CD4-positive, alpha-beta T cell treated with Interleukin-1 beta for 1 hour (primary cell): Measurements from ENCODE around the gene RFX3.
A peak's percentile ranks its signal among the peaks of the same experiment; 100 is the strongest.

Experiments used
- DNase-seq, 2 donors: peaks; one replicate each; pipeline ENCODE4 v3.0.0-alpha.2; 2020 to 2022

Gene RFX3

DNA sequence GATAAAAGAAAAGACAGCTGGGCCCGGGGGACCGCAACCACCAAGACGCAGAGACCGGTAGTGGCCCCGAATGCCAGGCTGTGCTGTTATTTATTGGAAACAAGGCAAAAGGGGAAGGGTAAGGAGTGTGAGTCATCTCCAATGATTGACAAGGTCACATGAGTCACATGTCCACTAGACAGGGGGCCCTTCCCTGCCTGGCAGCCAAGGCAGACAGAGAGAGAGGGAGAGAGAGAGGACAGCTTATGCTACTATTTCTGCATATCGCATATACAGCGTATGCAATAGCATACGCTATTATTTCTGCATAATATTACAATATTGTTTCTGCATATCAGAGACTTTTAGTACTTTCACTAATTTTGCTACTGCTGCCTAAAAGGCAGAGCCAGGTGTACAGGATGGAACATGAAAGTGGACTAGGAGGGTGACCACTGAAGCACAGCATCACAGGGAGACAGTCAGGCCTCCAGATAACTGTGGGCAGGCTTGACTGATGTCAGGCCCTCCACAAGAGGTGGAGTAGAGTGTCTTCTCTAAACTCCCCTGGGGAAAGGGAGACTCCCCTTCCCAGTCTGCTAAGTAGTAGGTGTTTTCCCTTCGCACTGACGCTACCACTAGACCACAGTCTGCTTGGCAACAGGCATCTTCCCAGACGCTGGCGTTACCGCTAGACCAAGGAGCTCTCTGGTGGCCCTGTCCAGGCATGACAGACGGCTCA is 50.3 kb downstream of the RFX3 start:
- no peak for DNase-seq

- no peak for DNase-seq
Observed at GRCh38 chr9:3474821-3475220, 51.0 kb downstream of the RFX3 start.

- no peak for DNase-seq
Observed at GRCh38 chr9:3473405-3473804, 52.4 kb downstream of the RFX3 start.

GRCh38 chr9:3471883-3472282 is 53.9 kb downstream of the RFX3 start:
- DNase-seq = no peak

DNA sequence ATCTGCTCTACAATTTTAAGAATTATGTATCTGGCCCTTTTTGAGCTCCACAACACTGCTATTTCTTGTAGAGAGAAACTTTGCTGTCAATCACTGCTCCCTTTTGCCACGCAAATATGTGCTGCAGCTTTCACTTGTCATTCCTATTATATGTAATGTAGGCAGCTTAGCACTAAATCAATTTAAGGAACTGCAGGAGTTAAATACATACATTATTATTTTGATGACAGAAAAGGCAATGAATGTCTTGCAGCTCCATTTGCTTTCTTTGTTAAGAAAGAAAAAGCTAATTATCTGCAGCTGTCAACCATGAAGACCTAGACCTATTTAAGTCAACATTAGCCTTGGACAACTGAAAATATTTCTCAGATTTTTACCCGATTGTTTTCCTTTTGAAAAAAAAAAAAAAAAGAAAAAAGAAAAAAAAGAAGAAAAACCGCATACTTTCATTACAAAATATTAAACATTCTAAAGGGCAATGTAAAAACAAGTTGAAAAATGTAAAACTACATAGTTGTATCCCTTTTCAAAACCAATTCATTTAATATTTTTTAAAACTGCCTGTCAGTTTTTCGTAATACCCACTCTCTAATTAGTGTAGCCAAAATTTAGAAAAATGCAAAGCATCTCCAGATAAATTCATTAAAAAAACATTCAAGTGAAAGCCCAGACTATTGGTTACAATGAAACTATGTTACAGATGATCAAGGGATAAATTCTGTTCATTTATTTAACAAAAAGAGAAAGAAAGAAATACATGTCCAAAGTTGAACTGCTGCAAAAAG is 57.2 kb downstream of the RFX3 start:
- DNase-seq = no peak

- DNase-seq = peak; percentile 69 to 73
Observed at GRCh38 chr9:3467593-3468219, 58.1 kb downstream of the RFX3 start.

DNA sequence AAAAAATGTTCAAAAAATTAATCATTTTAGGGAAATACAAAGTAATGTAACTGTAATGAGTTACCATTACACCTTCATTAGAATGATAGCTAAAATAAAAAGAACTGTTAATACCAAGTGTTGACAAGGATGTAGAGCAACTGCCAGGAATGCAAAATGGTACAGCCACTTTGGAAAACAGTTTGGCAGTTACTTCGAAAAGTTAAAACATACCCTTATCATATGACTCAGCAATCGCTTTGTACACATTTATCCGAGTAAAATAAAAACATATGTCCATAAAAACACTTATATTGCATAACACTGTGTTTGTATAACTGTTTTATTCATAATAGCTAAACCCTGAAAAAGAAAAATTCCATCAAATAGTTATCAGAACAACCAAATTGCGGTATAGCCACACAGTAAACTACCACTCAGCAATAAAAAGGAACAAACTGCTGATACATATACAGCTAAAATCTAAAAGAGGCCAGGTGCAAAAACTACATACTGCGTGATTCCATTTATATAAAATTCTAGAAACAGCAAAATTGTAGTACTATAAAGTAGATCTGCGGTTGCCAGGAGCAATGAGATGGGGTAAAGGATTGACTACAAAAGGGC is 61.7 kb downstream of the RFX3 start:
- no peak for DNase-seq

DNA sequence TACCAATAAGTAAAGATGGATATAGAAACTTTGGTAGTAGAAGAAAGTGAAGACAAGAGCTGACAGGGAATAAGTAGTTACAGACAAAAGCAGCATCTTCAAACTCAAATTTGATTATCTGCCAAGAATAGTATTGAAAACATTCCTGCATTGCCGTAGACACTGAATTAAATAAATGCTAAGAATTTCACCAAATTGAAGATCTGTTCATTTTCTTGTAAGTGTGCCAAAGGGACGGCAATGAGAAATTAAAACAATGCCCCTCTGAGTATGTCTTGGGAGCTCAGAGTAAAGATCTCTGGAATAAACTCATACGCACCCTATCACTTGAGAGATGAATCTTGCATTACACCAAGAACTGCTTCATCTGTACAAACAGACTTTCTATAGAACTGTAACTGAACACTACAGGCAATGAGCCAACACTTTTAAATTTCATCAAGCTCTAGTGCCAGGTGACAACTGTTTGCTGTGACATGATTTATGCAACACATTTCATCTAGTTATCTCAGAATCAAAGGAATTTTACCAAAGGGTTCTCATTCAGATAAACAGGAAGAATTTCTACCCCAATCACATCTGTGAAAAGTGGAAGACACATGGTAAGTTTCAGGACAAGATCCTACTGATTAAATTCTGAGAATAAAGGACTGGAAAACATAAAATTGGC is 66.9 kb downstream of the RFX3 start:
- DNase-seq = no peak

DNA sequence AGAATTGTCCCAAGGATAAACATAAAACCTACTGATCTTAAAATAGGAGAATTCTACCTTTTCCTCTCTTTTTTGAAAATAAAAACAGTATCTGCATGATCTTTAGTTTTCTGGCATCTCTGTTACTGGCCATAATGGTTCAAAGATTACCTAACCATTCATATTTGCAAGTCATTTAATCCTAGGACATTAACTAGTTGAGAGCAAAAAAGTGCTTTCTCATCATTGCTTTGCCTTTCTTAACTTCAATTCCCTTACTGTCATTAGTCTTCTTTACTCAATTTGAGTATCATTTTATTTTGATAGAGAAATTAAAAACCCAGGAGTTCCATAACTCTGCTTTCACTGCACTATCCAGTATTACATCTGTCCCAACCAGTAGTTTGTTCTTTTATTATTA is 68.6 kb downstream of the RFX3 start:
- DNase-seq = no peak

DNA sequence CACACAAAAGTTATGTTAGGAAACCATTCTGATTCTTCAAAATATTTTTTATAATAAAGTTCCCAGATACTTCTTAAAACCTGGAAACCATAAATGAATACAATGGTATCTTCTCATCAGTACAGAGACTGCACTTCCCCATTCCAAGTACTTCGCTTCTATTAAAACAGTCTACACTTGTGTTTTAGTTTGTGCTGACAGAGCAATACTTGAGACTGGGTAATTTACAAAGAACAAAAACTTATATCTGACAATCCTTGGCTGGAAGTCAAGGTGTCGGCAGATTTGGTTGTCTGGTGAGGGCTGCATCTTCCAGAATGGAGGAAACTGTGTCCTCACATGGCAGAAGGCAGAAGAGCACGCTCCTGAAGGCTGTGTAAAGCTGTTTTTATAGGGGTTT is 70.1 kb downstream of the RFX3 start:
- no peak for DNase-seq

DNA sequence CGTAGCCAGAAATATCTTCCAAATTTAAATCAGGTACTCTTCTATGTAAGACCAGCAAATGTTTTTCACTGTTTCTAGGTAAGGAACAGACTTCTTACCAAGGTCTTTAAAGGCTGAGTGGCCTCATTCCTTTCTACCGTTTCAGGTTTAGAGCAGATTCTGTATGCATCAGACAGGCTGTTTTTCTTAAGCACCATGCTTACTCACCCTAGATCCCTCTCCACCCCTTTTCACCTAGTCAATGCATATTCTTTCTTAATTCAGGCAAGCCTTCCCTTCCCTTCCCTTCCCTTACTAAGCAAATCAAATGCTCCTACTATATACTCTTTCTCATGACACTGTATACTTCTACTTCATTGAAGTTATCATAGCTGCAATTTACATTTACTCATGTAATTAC is 70.7 kb downstream of the RFX3 start:
- no peak for DNase-seq

DNA sequence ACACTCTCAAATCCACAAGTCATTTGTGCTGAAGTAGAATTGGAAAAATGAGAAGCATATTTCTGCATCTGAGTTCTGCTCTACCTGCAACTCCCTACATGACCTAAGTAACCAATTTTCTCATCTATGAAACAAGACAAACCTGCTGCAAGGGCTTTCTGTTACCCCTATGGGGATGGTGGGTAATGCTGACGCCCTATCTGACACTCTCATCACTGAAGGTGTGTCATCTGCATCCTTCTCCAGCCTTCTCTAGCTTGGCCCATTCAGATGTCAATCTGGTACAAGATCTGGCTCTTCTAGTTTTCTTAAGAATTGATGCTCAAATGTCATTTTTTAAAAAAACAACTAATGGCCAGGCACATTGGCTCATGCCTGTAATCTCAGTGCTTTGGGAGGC is 73.8 kb downstream of the RFX3 start:
- no peak for DNase-seq

DNA sequence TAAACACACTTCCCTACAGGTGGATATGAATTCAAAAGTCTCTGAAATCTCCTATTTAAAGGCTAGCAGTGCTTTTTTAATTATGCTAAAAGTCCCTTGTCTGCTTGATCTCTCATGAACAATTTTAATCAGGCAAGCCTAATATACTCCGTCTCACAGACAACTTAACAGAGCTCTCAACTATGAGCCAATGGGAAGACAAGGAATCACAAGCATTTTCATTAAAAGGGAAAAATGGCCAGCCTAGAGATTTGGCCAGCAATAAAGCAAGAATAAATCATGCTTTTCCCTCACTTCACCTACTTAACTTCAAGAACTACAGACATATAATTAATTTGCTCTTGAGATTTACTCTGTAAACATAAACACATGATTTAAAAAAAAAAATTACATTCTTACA is 78.0 kb downstream of the RFX3 start:
- DNase-seq = no peak

DNA sequence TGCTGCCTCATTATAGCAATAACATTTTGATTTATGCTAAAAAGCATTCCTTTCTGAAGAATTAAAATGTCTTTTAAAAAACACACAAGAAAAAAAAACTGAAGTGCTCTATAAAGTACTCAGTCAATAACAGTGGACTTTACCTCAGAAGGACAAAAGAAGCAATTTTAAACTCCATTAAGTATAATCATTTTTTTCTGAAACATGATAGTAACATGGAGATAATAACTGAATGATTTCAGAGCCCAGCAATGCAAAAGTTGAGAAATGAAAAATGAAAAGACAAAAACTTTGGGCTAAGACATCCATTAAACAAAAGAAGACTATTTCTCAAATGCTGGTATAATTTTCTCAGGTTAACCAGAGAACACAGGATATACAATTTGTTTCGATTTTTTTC is 78.7 kb downstream of the RFX3 start:
- no peak for DNase-seq

DNA sequence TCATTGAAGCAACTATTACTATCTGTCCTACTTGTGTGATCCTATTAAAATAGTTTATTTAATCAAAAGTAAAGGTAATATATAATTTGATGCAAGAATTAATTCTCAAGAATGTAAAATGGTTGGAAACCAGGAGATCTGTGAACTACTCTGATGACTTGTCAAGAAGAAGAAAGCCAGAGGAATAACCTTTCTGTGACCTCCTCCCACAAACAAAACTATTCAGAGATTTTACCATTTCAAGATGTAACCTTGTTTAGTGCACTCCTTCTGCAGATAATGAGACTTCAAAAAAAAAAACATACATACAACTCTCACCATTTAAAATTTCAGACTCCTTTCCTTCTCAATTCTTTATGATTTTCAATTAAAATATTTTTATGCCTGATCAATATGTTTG is 79.5 kb downstream of the RFX3 start:
- DNase-seq = no peak

DNA sequence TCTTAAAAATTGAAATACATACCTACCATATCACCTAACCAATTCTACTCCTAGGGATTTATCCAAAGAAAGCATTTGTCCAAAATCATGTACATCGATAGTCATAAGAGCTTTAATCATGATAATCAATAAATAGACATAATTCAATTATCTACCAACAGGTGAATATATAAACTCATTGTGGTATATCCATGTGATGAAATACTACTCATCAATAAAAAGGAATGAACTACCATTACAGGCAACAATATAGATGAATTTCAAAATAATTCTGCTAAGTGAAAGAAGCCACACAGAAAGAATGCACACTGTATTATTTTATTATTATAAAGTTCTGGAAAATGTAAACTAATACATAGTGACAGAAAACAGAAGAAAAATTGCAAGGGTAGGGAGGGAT is 81.8 kb downstream of the RFX3 start:
- no peak for DNase-seq

GRCh38 chr9:3441197-3441816 is 84.5 kb downstream of the RFX3 start:
- peak; percentile 58 to 62 for DNase-seq

- DNase-seq = no peak
Observed at GRCh38 chr9:3436629-3437420, 89.0 kb downstream of the RFX3 start.

DNA sequence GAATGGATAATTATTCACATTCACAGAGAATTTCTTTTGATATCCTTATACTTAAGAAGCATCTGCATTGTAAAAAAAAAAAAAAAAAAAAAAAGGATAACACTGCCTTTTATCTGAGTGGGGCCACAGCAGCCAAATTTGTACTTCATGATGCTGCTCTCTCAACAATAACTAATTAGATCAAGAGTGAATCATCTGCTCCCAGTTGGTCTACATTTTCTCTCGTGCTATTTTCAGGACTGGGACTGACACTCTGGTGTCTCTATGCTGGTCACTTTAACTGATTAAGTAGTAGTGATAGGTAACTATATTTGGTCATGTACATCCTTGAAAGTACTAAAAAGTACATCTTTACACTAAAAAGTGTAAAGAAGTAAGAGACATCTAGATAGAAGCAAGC is 90.1 kb downstream of the RFX3 start:
- DNase-seq = no peak

DNA sequence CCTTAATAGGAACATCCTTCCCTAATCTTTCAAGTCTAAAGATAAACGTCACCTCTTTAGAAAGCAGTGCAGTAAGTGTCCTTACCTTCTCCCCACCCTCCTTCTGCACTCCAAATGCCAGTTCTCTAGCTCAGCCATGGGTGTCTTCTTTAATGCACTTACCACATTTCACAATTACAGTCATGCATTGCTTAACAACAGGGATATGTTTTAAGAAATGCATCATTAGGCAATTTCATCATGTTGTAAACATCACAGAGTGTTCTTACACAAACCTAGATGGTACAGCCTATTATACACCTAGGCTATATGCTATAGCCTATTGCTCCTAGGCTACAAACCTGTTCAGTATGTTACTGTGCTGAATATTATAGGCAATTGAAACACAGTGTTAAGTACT is 91.2 kb downstream of the RFX3 start:
- no peak for DNase-seq

DNA sequence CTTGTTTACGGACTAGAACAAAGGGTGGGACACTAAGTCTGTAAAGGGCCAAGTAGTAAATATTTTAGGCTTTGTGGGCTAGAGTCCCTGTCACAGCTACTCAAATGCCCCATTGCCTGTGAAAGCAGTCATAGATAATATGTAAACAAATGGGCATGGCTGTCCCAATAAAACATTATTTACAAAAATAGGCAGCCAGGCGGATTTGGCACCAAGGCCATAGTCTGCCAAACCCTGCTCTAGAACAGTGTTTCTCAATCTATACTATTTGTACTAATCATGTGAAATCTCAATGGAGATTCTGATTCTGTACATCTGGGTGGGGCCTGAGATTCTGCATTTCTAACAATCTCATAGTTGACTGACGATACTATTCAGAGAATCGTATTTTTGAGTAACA is 92.0 kb downstream of the RFX3 start:
- DNase-seq = no peak

- no peak for DNase-seq
Observed at GRCh38 chr9:3433066-3433465, 92.7 kb downstream of the RFX3 start.
